ENCODE data around the gene SZRD1.

The SZRD1 gene

DNA sequence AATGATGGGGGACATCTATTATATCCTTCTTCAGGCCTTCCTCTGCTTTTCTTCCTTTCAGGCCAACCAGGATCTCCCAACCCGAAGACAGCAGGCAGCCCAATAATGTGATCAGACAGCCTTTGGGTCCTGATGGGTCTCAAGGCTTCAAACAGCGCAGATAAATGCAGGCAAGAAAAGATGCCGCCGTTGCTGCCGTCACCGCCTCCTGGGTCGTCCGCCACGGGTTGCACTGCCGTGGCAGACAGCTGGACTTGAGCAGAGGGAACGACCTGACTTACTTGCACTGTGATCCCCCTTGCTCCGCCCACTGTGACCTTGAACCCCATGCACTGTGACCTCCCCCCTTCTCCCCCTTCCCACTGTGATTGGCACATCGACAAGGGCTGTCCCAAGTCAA lies 27.9 kb downstream of the SZRD1 start:
- DNase-seq (ENCODE audit: low read depth in 2 of 2): no peak

DNA sequence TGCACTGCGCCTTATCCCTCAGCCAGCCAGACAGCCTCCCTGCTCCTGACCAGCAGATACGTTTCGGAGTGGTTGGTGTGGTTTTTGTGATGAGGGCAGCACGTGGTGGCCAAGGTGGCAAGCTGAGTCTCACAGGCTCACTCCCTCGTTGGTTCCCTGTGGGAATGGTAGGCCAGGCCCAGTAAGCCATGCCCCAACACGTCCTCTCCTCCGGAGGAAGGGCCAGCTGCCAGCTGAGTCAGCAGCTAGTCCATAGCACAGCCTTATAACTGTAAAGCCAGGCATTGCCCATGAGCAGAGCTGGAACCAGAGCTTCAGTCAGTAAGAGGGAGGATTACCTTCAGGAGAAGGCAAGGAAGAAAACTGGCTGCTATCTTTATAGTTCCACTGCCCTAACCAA lies 29.5 kb downstream of the SZRD1 start:
- DNase-seq (ENCODE audit: low read depth in 2 of 2): no peak

DNA sequence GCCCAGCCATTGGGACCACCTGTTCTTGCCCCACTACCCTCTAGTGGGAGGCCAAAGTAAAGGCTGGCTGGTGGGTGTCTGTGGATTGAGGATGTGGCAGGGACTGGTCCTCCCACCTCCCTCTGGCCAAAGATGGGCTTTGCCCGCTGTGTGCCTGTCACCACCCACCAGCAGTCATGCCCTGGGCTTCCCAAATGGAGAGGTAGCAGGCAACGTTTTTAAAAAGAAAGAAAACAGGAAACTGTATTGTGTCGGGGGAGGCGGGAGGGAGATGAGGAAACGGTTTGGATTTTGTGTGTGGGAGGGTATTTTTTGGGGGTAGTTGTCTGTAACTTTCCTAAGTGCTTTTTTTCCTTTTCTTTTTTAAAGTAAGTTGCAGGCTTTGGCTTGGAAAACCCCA lies 30.1 kb downstream of the SZRD1 start:
- DNase-seq (ENCODE audit: low read depth in 2 of 2): no peak

DNA sequence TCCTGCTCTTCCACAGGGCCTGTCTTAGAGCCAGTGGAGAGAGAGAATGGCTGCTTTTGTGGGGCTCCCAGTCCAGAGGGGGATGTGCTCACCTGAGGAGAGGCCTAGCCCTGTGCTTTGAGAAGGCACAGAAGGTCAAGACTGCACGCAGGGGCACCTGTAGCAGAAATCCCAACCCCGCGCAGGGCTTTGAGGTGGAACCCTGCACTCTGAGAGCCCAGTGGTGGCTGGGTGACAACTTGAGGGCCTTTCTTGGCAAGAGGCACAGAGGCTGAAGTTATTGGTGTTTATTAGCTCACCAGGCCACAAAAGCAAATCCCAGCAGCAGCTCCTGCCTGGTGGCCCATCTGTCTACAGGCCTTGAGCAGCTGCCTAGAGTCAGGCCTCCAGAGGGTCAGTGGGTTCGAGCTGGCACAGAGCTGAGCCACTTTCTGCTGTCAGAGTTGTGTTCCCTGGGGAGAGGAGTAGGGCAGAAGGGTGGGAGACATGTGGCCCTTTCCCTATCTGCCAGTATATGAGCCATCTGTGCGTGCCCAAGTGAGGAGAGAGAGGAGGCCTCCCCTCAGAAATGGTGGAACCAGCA lies 31.4 kb downstream of the SZRD1 start:
- no peak for DNase-seq (ENCODE audit: low read depth in 2 of 2)

DNA sequence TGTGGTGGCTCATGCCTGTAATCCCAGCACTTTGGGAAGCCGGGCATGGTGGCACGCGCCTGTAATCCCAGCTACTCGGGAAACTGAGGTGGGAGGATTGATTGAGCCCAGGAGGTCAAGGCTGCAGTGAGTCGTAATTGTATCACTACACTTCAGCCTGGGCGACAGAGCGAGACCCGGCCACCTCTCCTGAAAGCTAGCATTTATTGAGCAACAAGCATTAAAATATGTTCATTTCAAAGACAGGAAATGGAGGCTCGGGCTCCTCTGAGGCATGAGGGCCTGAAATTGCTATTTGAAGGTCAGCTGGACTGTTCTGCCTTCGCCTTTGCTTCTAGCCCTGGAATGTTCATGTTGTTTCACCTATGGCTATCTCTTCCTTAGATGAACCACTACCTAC lies 35.7 kb downstream of the SZRD1 start:
- DNase-seq (ENCODE audit: low read depth in 2 of 2): no peak

DNA sequence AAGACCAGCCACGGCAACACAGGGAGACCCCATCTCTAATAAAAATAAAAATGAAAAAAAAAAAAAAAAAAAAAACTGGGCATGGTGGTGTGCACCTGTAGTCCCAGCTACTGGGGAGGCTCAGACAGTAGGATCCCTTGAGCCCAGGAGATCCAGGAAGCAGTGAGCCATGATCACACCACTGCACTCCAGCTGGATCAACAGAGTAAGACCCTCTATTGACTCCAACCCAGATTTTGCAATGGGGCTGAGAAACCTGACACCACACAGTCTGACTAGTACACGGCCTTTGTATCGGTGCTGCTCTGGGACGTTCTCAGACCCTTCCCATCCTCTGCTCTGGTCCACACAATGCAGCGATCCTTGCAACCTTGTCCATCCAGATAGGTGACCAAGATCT lies 38.4 kb downstream of the SZRD1 start:
- DNase-seq (ENCODE audit: low read depth in 2 of 2): no peak

DNA sequence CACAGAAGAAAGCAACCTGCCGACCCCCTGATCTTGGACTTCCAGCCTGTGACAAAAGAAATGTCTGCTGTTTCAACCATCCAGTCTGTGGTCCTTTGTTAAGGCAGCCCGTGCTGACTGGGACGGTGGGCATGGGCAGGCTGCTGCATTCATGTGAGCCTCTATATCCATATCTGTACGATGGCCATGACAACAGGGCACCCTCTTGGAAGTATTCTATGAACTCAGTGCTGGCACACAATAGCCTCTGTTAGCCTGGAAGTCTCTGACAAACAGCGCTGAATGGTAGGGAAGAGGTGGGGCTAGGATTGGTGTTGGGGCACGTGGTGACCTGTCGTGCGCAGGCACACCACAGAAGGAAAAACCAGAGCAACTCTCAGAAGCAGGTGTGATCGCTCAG lies 39.8 kb downstream of the SZRD1 start:
- DNase-seq (ENCODE audit: low read depth in 2 of 2): no peak

DNA sequence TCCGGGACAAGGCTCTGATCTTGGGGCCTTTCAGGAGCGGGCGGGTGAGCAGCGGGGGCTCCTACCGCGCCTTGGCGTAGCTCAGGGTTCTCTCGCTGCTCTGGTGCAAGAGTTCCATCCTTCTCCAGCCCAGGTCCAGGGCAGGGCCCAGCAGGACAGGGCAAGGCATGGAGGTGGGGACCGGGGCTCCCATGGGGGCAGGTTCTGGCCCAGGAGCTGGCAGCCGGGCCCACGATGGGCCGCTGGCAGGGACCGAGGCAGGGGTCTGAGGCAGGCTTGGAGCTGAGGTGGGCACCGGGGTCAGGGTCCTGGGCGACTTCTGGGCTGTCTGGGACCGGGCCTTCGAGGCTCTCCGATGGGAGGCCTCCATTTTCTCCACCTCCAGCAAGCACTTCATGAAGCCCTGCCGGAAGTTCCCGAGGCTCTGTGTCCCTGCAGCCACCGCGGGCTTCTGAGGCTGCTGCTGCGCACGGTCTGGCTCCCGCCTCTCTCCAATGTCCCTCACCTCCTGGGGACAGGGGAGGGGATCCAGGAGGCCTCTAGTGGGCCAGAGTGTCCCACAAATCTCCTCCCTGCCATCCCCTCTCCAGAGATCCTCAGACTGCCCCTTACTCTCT lies 42.6 kb downstream of the SZRD1 start:
- DNase-seq (ENCODE audit: low read depth in 2 of 2): no peak

DNA sequence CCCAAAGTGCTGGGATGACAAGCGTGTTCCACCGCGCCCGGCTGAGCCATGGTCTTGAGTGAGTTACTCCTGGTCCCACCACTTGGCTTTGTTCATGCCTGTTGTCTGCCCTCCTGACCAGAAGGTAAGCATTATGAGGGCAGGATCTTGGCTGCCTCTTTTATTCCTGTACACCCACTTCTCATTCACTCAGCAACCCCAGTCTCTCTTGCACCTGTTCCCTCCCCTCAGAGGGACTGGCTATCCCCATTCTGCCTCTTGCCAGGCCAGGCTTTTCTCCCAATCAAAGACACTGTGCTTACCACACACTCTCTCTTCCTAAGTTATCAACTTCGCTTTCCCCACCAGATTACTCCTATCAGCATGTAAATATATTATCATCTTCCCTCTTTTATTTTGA lies 43.8 kb downstream of the SZRD1 start:
- DNase-seq (ENCODE audit: low read depth in 2 of 2): no peak

DNA sequence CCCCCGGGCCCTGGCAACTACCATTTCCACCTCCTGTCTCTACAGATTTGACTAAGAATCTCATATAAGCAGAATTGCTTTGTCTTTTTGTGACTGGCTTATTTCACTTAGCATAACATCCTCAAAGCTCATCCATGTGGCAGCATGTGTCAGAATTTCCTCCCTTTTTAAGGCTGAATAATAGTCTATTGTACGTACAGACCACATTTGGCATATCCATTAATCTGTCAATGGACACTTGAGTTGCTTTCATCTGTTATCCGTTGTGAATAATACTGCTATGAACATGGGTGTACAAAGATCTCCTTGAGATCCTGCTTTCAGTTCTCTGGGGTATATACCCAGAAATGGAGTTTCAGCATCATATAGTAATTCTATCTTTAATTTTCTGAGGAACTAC lies 46.1 kb downstream of the SZRD1 start:
- no peak for DNase-seq (ENCODE audit: low read depth in 2 of 2)

DNA sequence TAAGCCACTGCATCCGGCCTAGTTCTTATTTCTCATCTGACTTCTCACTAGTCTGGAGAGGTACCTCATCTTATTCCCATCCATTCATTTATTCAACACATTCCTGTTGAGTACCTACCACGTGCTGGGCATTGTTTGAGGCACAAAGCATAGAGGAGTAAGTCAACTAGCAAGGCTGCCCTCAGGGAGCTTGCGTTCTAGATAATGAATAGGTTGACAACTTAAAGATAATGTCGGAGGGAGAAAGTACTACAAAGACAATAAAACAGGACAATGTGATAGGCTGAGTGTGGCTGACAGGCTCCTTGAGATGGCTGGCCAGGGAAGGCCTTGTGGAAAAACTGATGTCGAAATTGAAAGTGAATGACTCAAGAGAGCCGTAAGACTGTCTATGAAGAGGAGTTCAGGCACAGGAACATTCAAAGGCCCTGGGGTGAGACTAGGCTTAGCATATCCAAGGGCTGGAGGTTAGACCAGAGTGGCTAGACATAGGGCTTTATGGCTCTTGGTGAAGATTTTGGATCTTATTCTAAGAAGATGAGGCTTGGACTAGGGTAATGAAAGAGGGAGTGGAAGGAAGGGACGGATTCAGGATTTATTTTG lies 51.9 kb downstream of the SZRD1 start:
- no peak for DNase-seq (ENCODE audit: low read depth in 2 of 2)

DNA sequence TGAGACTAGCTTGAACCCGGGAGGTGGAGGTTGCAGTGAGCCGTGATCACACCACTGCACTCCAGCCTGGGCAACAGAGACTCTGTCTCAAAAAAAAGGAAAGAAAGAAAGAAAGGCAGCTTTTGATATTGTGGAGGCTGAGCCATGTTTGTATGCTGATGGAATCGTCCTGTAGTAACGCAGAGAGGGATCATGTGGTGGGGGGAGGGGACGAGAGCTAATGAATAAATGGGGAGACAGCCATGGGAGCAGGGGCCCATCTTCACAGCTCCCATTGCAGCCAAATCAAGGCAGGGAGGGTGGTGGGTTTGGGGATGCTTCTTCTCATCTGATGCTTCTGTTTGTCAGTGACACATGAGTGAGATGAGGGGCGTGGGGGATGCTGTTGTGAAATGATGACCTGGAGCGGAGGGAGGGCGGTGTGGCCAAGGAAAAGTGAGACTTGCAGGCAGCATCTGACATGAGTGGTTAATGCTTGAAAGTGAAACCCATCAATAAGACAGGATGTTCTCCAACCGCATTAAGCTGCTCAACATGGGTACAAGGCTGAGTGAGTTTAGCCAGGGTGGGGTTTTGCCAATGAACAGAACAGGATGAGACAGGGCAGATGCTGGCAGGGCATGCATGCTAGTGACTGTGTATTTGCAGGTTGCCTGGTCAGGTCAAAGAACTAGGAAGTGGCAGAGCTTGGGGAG lies 53.5 kb downstream of the SZRD1 start:
- DNase-seq (ENCODE audit: low read depth in 2 of 2): no peak

DNA sequence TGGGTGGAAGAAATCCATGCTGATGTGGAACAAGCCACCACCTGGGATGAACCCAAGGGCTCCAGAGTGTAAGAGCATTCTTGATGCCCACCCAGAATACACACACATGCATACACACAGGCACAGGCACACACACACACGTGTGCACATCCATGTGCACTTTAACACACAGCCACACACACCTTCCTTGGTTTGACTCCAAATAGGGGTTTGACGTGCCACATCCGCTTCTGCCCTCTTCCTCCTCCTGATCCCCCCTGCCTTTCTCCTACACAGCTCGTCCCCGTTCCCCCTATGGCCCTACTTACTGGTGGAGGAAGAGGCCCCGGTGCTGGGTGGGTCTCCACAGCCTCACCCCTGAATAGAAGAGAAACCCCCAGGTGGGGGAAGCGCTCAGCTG lies 54.2 kb downstream of the SZRD1 start:
- DNase-seq (ENCODE audit: low read depth in 2 of 2): no peak

DNA sequence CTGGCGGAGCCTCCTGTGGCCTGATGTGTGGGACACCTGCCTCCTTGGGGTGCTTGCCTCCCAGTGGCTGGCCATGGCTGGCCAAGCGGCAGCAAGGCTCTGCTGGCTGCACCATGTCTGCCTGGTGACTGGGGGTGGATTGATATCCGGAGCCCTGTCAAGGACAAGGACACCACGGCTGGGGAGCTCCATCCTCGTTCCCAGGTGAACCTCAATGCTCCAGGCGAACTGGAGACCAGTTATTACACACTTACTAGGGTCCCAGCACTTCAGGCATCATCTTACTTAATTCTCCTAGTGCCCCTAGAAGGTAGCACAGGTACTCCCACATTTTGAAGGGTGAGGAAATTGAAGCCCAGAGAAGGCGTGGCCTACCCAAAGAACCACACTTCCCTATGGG lies 55.0 kb downstream of the SZRD1 start:
- DNase-seq (ENCODE audit: low read depth in 2 of 2): no peak

DNA sequence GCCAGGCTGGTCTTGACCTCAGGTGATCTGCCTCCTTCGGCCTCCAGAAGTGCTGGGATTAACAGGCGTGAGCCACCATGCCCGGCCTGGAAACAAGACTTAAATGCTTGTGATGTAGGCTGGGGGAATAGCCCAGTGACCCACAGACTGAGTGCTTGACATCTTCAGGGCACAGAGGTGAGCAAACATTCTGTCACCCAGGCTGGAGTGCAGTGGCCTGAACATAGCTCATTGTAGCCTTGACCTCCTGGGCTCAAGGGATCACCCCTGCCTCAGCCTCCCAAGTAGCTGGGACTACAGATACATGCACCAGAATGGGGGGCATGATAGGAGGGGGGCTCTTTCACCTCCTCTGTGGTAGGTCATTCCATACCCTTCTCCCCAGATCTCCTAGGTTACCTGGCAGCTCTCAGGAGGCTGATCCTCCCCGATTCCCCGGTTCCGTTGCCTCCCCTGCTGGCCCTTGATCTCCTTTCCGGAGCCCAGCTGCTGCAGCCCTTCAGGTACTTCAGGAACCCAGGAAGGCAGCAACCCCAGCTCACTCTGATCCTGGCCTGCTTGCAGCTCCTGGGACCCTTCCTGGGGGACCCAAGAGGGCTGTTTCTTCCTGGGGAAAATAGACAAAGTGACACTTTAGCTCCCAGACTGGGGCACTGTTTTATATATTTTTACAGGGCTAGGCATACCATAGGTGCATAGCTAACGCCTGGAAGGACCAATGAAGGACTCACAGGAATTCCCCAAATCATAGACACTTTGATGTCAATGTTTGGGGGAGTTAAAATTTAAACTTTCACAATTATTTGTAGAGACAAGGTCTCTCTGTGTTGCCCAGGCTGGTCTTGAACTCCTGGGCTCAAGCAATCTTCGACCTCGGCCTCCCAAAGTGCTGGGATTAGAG lies 58.3 kb downstream of the SZRD1 start:
- no peak for DNase-seq (ENCODE audit: low read depth in 2 of 2)

DNA sequence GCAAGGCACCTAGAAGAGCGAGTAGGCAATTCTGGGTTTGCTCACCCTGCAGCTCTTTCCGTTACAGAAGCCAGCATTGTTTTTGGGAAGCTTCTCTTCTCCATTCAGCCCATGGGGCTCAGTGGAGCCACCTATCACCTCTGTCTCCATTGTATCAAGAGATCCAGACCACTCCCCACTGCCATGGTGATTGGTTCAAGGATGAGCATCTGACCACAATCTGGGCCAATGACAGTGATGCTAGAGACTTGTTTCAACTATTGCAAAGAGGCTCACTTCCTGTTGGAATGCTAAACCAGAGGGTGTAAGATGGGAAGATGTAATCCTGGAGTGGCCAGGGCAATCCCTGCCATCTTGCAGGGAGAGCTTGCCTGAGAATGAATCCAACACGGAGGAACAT lies 63.6 kb downstream of the SZRD1 start:
- no peak for DNase-seq (ENCODE audit: low read depth in 2 of 2)

DNA sequence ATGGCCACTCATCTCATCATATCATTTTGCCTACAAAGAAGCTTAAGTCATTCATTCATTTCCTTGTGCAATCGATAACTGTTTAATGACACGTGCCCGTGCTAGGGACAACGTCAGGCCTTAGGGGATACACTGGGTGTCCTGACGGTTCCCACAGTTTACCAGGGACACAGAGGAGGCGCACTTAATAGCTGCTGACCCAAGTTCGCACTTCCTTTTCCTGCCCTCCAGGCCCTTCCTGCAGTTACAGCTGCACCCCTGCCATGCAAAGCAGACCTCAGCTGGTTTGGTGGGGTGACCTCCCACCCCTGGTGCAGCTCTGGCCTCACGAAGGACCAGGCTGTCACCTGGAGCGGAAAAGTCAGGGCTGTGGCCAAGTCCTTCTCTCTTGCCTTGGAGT lies 66.0 kb downstream of the SZRD1 start:
- DNase-seq (ENCODE audit: low read depth in 2 of 2): no peak

DNA sequence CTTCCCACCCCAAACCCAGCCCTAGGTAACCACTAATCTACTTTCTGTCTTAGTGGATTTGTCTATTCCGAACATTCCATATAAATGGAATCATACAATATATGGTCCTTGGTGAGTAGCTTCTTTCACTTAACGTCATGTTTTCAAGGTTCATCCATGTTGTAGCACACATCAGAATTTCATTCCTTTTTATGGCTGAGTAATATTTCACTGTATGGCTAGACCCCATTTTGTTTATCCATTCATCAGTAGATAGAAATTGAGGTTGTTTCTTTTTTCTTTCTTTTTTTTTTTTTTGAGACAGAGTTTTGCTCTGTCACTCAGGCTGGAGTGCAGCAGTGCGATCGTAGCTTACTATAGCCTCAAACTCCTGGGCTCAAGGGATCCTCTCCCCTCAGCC lies 67.0 kb downstream of the SZRD1 start:
- DNase-seq (ENCODE audit: low read depth in 2 of 2): no peak

DNA sequence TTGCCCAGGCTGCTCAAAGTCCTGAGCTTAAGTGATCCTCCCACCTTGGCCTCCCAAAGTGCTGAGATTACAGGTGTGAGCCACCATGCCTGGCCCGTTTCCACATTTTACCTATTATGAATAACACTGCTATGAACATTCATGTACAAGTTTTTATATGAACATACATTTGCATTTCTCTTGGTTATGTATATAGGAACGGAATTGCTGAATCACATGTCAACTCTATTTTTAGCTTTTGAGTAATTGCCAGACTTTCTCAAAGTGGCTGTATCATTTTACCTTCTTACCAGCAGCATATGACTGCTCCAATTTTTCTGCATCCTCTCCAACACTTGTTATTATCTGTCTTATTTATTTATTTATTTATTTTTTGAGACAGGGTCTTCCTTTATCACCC lies 67.5 kb downstream of the SZRD1 start:
- no peak for DNase-seq (ENCODE audit: low read depth in 2 of 2)

DNA sequence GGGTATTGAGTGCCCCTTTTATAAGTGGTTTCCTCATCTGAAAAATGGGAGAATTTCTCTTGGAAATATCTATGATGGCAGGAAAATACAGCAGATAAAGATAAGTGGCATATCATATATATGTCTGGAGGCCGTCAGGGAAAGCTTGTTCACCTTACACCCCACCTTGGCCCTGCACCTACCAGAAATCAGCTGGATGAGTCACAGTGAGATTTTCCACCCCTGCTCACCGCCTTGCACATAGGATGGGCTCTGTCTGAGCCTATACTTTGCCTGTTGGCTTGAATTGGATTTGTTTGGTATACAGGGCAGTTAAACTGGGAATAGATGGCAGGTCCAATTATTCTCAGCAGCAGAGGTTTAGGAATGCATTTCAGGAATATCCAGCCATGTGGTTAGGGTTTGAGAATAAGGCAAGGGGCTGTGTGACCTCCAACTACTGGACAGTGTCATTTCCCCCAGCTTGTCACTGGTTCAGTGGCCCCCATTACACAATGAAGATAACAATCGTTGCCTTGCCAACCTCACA lies 70.0 kb downstream of the SZRD1 start, which contains the start of gene SPATA21:
Gene SPATA21, minus strand, starts transcription at position 479 of the 529 bp plus-strand sequence. CDS start 6,053 bp downstream, outside the sequence.
- no peak for DNase-seq (ENCODE audit: low read depth in 2 of 2)

DNA sequence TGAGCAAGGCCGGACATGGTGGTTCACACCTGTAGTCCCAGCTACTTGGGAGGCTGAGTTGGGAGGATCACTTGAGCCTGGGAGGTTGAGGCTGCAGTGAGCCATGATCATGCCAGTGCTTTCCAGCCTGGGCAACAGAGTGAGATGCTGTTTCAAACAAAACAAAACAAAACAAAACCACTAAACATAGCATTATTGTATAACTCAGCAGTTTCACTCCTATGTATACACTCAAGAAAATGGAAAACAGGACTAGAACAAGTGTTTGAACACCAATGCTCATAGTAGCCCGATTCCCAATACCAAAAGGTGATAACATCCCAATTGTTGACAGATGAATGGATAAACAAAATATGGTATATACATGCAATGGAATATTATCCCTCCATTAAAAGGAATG lies 71.5 kb downstream of the SZRD1 start:
- no peak for DNase-seq (ENCODE audit: low read depth in 2 of 2)

DNA sequence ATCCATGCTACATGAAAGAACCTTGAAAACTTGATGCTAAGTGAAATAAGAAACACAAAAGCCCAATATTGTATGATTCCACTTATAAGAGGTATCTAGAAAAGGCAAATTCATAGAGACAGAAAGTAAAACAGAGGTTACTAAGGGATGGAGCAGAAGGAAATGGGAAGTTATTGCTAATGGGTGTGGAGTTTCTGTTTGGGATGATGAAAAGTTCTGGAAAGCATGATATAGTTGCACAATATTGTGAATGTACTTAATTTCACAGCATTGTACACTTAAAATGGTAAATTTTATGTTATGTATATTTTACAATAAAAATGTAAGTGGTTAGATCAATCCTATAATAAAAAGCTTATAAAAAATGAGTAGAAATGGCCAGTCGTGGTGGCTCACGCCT lies 71.9 kb downstream of the SZRD1 start:
- DNase-seq (ENCODE audit: low read depth in 2 of 2): no peak

Data from stimulated activated CD8-positive, alpha-beta memory T cell treated with anti-CD3 and anti-CD28 coated beads, Interleukin-7, amount 100 ng/mL, for 1 hour (primary cell).